ENCODE data around the gene RANBP3. TPM values are rescaled to one million over a fixed set of nuclear protein-coding genes. Genes with fewer than 3 reads are reported as not detected.

Gene RANBP3
- total and polyA plus RNA-seq, 2 experiments from 2014 or later: 40.2 to 98.3 TPM

- peaks cover 8% of the 10 kb centered on the region; the same call in 1 of the 2 replicates for H3K36me3 ChIP-seq (ENCODE audit: insufficient read depth)
- H3K4me1 ChIP-seq (ENCODE audit: insufficient read depth): no peaks in the 10 kb centered on the region
- no peak overlapping the region for H2AFZ ChIP-seq
- peaks cover 29% of the 10 kb centered on the region; the same call in 1 of the 2 replicates for H4K20me1 ChIP-seq (replicated peaks; ENCODE audit: insufficient read depth)
- Mint-ChIP-seq H3K36me3 (ENCODE audit: low read depth) (peaks cover 44% of the 10 kb centered on the region), H3K27ac (peak overlapping the region; percentile 80; the same call in 1 of the 2 replicates), H3K4me3 (no peak overlapping the region), H3K9me3 (no peaks in the 10 kb centered on the region), H3K4me1 (peaks cover 5% of the 10 kb centered on the region; the same call in 1 of the 3 replicates), H3K27me3 (ENCODE audit: insufficient read depth, low read depth, poor library complexity) (peaks cover 18% of the 10 kb centered on the region)
- H3K27me3 ChIP-seq (ENCODE audit: insufficient read depth): no peaks in the 10 kb centered on the region
- DNase-seq (ENCODE audit: low spot score) (no peak), ATAC-seq (no peak)
- H3K9me2 ChIP-seq (ENCODE audit: insufficient read depth): no peaks in the 10 kb centered on the region
- no peaks in the 10 kb centered on the region for H3F3A ChIP-seq (replicated peaks; ENCODE audit: low read depth)
- peaks cover 46% of the 10 kb centered on the region for H3K79me2 ChIP-seq (replicated peaks; ENCODE audit: insufficient read depth)
- no peak overlapping the region for H3K4me3 ChIP-seq
- TF ChIP-seq POLR2AphosphoS5 (IDR thresholded peaks at IDR 0.05; ENCODE audit: low read depth) (no peak), ZNF114 (CRISPR knock-in tag; IDR thresholded peaks at IDR 0.05) (no peak), EZH2phosphoT487 (IDR thresholded peaks at IDR 0.05; ENCODE audit: unreplicated experiment) (no peak), ZNF331 (CRISPR knock-in tag; IDR thresholded peaks at IDR 0.05; ENCODE audit: low read depth) (no peak), NANOG (IDR thresholded peaks at IDR 0.05; ENCODE audit: borderline replicate concordance) (no peak), CREB1 (CRISPR knock-in tag; IDR thresholded peaks at IDR 0.05; ENCODE audit: low read depth) (no peak), STAT1 (IDR thresholded peaks at IDR 0.05; ENCODE audit: unreplicated experiment) (no peak), EZH2 (IDR thresholded peaks at IDR 0.05; ENCODE audit: low read depth, unreplicated experiment) (no peak), CTCF (conservative IDR thresholded peaks at IDR 0.05; ENCODE audit: low read depth in 2 of 2) (no peak), REST (IDR thresholded peaks at IDR 0.05; ENCODE audit: unreplicated experiment) (no peak), JUNB (IDR thresholded peaks at IDR 0.05; ENCODE audit: unreplicated experiment) (no peak)
- TF ChIP-seq, protein P1, sequence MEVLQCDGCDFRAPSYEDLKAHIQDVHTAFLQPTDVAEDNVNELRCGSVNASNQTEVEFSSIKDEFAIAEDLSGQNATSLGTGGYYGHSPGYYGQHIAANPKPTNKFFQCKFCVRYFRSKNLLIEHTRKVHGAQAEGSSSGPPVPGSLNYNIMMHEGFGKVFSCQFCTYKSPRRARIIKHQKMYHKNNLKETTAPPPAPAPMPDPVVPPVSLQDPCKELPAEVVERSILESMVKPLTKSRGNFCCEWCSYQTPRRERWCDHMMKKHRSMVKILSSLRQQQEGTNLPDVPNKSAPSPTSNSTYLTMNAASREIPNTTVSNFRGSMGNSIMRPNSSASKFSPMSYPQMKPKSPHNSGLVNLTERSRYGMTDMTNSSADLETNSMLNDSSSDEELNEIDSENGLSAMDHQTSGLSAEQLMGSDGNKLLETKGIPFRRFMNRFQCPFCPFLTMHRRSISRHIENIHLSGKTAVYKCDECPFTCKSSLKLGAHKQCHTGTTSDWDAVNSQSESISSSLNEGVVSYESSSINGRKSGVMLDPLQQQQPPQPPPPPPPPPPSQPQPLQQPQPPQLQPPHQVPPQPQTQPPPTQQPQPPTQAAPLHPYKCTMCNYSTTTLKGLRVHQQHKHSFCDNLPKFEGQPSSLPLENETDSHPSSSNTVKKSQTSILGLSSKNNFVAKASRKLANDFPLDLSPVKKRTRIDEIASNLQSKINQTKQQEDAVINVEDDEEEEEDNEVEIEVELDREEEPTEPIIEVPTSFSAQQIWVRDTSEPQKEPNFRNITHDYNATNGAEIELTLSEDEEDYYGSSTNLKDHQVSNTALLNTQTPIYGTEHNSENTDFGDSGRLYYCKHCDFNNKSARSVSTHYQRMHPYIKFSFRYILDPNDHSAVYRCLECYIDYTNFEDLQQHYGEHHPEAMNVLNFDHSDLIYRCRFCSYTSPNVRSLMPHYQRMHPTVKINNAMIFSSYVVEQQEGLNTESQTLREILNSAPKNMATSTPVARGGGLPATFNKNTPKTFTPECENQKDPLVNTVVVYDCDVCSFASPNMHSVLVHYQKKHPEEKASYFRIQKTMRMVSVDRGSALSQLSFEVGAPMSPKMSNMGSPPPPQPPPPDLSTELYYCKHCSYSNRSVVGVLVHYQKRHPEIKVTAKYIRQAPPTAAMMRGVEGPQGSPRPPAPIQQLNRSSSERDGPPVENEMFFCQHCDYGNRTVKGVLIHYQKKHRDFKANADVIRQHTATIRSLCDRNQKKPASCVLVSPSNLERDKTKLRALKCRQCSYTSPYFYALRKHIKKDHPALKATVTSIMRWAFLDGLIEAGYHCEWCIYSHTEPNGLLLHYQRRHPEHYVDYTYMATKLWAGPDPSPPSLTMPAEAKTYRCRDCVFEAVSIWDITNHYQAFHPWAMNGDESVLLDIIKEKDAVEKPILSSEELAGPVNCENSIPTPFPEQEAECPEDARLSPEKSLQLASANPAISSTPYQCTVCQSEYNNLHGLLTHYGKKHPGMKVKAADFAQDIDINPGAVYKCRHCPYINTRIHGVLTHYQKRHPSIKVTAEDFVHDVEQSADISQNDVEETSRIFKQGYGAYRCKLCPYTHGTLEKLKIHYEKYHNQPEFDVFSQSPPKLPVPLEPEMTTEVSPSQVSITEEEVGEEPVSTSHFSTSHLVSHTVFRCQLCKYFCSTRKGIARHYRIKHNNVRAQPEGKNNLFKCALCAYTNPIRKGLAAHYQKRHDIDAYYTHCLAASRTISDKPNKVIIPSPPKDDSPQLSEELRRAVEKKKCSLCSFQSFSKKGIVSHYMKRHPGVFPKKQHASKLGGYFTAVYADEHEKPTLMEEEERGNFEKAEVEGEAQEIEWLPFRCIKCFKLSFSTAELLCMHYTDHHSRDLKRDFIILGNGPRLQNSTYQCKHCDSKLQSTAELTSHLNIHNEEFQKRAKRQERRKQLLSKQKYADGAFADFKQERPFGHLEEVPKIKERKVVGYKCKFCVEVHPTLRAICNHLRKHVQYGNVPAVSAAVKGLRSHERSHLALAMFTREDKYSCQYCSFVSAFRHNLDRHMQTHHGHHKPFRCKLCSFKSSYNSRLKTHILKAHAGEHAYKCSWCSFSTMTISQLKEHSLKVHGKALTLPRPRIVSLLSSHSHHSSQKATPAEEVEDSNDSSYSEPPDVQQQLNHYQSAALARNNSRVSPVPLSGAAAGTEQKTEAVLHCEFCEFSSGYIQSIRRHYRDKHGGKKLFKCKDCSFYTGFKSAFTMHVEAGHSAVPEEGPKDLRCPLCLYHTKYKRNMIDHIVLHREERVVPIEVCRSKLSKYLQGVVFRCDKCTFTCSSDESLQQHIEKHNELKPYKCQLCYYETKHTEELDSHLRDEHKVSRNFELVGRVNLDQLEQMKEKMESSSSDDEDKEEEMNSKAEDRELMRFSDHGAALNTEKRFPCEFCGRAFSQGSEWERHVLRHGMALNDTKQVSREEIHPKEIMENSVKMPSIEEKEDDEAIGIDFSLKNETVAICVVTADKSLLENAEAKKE (CRISPR knock-in tag; IDR thresholded peaks at IDR 0.05): no peak
- TF ChIP-seq, protein P2, sequence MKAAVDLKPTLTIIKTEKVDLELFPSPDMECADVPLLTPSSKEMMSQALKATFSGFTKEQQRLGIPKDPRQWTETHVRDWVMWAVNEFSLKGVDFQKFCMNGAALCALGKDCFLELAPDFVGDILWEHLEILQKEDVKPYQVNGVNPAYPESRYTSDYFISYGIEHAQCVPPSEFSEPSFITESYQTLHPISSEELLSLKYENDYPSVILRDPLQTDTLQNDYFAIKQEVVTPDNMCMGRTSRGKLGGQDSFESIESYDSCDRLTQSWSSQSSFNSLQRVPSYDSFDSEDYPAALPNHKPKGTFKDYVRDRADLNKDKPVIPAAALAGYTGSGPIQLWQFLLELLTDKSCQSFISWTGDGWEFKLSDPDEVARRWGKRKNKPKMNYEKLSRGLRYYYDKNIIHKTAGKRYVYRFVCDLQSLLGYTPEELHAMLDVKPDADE (IDR thresholded peaks at IDR 0.05): no peak
- no peak overlapping the region for H3K27ac ChIP-seq (ENCODE audit: low read depth)
- no peak overlapping the region for H3K4me2 ChIP-seq
Observed at GRCh38 chr19:5936292-5936592, 41.7 kb downstream of the RANBP3 start.
